ENCODE results near the gene TTC38. TPM values are rescaled to one million over a fixed set of nuclear protein-coding genes. Genes with fewer than 3 reads are reported as not detected.

Gene TTC38
- 10.1 and 15.2 TPM in 2 replicates for total RNA-seq

GRCh38 chr22:46267431-46268279, at the start of gene TTC38:
Gene TTC38, plus strand, starts transcription at chr22:46268008. Its CDS starts 32 bp downstream, at chr22:46268040.

DNA sequence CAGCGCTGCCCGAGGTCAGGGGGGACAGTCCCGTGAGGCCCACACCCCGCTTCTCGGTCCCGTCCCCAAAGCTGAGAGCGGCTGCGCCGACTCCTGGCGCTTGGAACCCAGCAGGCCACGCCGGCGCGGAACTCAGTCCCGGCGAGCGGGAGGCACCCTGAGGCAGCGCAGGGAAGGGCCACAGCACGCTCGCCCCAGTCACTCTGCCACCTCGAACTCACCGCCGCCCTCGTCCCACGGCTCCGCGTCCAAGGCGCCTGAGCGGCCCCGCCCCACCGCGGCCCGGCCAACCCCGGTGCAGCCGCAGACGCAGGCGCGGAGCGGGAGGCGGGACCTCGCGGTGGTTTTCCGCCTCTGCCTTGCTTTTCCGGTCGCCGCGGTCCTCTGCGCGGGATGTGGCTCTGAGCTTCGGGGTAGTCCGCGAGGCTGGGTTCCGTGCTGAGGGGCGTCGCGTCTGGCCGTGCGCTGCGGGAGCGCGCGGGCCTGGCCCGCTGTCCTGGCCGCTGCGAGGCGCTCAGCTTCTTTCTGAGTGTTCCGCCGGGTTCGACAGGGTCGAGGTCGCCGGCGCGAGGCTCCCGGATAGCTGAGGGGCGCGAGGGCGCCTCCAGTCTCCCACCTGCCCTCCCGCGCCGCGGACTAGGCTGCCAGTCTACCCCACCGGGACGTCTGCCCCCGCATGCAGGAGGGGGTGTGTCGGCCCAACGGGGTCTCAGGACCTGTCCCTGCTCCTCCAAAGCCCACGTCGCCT, 17.6 kb upstream of the TTC38 start, which contains the start of gene CDPF1:
Gene CDPF1, minus strand, starts transcription at position 259 of the 748 bp plus-strand sequence. CDS start 2,009 bp downstream, outside the sequence.

GRCh38 chr22:46263216-46263590, 4.6 kb upstream of the TTC38 start, which contains the start of gene PKDREJ:
Gene PKDREJ, minus strand, starts transcription at chr22:46263343. Its CDS starts 21 bp downstream, at chr22:46263322.

DNA sequence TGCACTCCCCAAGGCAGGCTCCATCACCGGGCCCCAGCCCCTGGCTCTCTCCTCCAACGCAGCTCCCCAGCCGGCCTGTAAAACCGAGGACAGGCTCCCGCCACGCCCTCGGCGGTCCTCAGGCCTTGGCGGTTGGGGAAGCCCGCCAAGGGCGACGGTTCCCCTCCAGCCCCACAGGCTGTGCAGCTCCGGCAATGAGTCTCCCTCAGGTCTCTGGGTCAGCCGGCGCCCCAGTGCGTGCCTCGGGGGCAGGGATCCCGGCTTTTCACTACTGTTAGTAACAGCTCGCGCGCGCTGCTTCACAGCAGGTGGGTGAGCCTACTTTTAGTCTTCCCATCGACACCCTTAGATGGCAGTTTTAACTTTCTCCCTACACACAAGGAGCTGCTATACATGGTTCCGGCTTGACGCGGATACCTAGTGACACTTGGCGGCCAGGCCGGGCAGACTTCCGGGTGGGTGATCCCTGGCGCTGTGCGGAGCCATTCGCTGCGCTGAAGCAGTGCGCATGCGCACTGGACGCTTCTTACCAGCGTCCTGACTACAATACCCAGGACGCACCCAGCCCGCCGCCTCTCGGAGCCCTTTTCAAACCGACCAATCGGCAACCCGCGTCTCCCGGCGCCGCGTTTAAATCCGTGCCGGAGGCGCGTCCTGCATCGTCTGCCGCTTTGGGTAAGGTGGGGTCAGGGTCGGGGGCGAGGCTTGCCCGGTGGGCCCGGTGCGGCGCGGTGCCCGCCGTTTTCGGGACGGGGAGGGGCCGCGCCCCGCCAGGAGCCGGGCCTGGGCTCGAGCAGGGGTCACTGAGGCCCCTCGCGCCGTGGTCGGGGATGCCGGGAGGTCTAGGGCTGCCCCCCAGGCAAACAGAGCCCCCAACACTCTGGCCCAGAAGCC, 28.7 kb downstream of the TTC38 start, which contains the start of gene GTSE1:
Gene GTSE1, plus strand, starts transcription at position 614 of the 894 bp plus-strand sequence. CDS start 531 bp downstream, outside the sequence.

DNA sequence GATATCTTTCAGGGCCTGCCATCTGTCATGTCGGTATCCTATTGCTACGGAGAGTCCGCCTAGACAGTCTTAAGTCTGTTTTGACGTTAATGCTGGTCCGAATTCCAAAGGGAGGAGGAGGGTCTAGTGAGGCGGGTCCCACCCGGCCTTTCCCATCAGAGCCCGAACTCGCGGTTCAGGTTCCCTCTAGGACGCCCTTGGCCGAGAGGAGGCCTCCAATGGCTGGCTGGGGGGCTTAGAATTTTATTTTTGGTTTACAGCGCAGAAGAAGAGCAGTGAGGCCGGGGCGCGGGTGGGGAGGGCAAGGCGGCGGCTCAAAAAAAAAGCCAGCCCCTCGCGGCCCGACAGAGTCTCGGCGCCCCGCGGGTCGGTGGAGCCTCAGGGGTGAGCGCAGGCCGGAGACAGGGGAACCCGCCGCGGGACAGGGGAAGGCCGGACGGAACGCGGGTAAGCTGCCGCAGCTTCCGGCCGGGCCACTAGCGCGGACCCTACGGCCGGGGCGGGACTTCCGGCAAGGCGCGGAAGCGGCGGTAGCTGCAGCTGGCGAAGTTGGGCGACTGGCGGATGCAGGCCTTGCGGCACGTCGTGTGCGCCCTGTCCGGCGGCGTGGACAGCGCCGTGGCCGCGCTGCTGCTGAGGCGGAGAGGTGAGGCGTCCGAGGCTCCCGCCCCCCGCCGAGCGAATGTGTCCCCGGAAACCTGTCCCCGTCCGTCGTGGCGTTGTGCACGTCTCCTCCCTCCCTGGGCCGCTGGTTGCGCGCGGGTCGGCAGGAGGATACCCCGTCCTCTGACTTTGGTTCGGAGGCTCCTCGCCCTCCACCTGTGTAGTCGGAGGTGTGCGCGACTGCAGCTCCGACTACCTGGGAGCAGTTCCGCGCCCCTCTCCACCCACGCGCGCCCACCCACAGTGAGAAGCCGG, 67.7 kb downstream of the TTC38 start, which contains the start of gene TRMU:
Gene TRMU, plus strand, starts transcription at position 514 of the 918 bp plus-strand sequence. Its CDS starts 51 bp downstream, at position 565.

Other genes with a start within 250 kb of the TTC38 start
- gene PPARA, start 117.5 kb upstream of the TTC38 start, total RNA-seq: 2.5 and 5.6 TPM in 2 replicates
- gene CDPF1, start 17.7 kb upstream of the TTC38 start, total RNA-seq: 4.5 and 7.5 TPM in 2 replicates
- gene PKDREJ, start 4.7 kb upstream of the TTC38 start, total RNA-seq: under 0.01 TPM in 1 of 2 replicates, not detected in the other
- gene GTSE1, start 28.9 kb downstream of the TTC38 start, total RNA-seq: 4.6 and 9.2 TPM in 2 replicates
- gene TRMU, start 67.7 kb downstream of the TTC38 start, total RNA-seq: 27.4 and 37.9 TPM in 2 replicates